ENCODE results near the gene NFATC1.
"Not testable (repeated sequence)": the region's sequence is repeated elsewhere in the genome, so short reads cannot be mapped to it uniquely, and the experiment has no call there.

NFATC1 gene

GRCh38 chr18:79375441-79376154, 20.1 kb upstream of the NFATC1 start:
- no peak for DNase-seq (ENCODE audit: low read depth in 2 of 2)

- DNase-seq (ENCODE audit: low read depth in 2 of 2): not testable (repeated sequence)
Measured at GRCh38 chr18:79376661-79377060, 19.1 kb upstream of the NFATC1 start.

DNA sequence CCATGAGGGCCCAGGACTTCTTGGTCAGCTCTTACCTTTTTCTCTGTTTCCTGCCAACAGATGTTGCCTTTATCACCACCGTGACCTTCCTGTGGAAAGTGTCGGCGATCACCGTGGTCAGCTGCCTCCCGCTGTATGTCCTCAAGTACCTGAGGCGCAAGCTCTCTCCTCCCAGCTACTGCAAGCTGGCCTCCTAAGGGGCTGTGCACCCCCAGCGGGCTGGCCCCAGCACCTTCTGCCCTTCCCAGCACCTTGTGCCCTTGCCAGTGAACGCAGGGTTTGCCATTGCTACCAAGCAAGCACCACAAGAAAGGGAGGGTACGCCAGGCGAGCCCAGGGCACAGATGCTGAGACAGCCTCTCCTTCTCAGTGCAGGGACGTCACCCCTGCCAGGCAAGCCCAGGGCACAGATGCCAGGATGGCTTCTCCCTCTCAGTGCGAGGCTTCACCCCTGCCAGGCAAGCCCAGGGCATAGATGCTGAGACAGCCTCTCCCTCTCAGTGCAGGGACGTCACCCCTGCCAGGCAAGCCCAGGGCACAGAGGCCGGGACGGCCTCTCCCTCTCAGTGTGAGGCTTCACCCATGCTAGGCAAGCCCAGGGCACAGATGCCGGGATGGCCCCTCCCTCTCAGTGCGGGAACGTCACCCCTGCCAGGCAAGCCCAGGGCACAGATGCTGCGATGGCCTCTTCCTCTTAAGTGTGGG, 18.4 kb upstream of the NFATC1 start:
- DNase-seq (ENCODE audit: low read depth in 2 of 2): no peak

GRCh38 chr18:79378536-79379250, 17.0 kb upstream of the NFATC1 start:
- peak in 1 of 2 experiments; percentile 20 for DNase-seq (ENCODE audit: low read depth in 2 of 2)

GRCh38 chr18:79379251-79379905, 16.4 kb upstream of the NFATC1 start:
- DNase-seq (ENCODE audit: low read depth in 2 of 2): no peak

- no peak for DNase-seq (ENCODE audit: low read depth in 2 of 2)
Measured at GRCh38 chr18:79379931-79380815, 15.6 kb upstream of the NFATC1 start.

- DNase-seq (ENCODE audit: low read depth in 2 of 2): no peak
Measured at GRCh38 chr18:79380816-79381806, 14.6 kb upstream of the NFATC1 start.

- no peak for DNase-seq (ENCODE audit: low read depth in 2 of 2)
Measured at GRCh38 chr18:79381811-79382311, 13.9 kb upstream of the NFATC1 start.

- DNase-seq (ENCODE audit: low read depth in 2 of 2): no peak
Measured at GRCh38 chr18:79382681-79383387, 12.9 kb upstream of the NFATC1 start.

DNA sequence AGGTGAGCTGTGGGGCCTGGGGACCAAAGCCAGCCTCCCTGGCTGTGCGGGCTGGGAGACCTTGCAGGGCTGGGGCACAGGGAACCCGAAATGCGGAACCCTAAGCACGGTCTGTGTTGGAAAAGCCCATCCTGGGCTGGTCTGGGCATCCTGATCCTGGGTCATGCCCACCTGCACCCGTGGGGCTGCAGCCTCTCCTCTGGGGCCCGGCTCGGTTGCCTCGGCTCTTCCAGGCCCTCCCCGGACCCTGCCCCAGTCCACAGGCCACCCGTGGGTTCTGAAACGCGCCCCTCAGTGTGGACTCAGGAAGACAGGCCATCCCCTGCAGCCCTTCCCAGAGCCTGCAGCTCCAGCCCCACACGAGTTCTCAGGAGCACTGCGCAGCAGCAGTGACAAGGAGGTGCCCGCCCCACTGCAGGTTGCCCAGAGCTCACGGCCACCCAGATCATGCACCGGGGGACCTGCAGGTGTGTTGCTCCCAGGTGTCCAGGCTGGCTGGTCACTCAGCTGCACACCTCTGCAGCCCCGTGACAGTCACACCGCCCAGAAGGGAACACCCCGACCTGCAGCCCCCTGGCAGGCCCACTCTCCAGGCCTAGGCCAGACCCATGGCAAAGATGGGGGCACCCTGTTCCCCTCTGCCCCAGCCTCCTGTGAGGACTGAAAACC, 12.2 kb upstream of the NFATC1 start:
- no peak for DNase-seq (ENCODE audit: low read depth in 2 of 2)

GRCh38 chr18:79384151-79384807, 11.5 kb upstream of the NFATC1 start:
- DNase-seq (ENCODE audit: low read depth in 2 of 2): no peak

- no peak for DNase-seq (ENCODE audit: low read depth in 2 of 2)
Measured at GRCh38 chr18:79384834-79385233, 10.9 kb upstream of the NFATC1 start.

DNA sequence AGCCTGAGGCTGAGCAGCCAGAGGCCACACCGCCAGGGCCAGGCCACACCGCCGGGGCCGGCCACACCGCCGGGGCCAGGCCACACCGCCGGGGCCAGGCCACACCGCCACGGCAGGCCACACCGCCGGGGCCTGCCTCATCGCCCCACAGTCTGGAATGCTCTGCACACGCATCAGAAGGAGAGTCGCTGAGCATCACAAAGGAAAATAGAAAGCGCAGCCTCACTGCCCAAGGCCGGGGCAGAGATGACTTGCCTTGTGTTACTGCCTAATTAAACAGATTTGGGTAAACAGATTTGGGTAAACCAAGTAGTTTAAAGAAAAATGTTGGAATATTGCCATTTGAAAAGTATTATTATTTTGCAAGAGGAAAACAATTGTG, 10.4 kb upstream of the NFATC1 start:
- no peak for DNase-seq (ENCODE audit: low read depth in 2 of 2)

GRCh38 chr18:79385708-79386341, 9.9 kb upstream of the NFATC1 start:
- no peak for DNase-seq (ENCODE audit: low read depth in 2 of 2)

DNA sequence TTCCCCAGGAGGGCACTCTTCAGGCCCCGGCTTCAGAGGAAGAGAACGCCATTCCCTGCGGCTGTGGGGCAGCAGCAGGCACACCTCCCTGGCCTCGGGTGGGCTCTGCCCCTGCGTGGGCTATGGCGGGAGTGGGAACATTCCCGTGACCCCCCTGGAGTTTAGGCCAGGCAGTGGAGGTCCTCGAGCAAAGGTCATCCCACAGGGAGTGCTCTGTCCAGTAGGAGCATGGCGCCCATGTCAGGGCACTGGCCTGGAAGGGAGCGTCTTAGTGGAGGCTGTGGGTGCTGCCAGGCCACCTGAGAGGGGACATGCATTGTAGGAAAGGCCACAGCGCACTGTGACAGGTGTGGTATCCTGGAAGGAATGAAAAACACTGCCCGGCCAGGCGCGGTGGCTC, 9.2 kb upstream of the NFATC1 start:
- no peak for DNase-seq (ENCODE audit: low read depth in 2 of 2)

GRCh38 chr18:79387214-79387613, 8.5 kb upstream of the NFATC1 start:
- DNase-seq (ENCODE audit: low read depth in 2 of 2): no peak

DNA sequence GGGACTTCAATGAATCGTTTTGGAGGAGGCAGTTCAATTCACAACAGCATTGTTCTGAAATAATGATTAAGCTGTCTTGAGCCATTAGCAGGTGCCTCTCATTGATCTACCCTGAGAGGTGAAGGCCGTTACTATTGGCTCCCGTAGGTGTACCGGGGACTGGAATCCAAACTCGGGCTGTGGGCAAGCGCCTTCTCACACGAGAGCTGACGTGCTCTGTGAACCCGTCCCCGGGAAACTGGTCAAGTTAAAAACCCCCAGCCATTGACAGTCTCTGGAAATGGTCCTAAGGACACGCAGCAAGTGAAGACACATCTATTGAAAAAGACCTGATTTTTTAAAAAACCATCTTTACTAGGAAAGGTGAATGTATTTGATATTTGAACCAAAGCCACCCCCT, 8.1 kb upstream of the NFATC1 start:
- DNase-seq (ENCODE audit: low read depth in 2 of 2): no peak

DNA sequence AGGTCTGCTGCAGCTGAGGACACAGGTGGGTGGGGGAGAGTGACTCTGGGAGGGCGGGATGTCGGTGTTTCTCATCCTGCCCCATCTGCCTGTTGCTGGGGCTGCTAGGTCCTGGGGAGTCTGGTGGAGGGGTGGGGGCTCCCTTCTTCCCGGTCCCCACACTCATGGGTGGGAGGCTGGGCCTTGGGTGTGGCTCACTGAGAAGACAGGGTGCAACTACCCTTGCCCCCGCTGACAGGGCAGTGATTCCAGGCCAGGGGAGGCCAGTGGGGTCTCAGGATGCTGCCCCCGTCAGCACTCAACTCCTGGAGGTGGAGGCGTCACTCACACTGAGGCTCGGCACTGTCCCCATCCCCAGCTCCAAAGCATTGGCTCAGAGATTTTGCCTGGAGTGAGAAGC, 7.7 kb upstream of the NFATC1 start:
- no peak for DNase-seq (ENCODE audit: low read depth in 2 of 2)

Measured in fibroblast of skin of left biceps (primary cell).